NCI-H187 (cell line): Measurements from ENCODE around the gene FHAD1.
A peak's percentile ranks its signal among the peaks of the same experiment; 100 is the strongest.

Experiments
- DNase-seq, 2 experiments: peaks; one replicate each; lab custom pipeline; 2025; lab: John Stamatoyannopoulos, UW

The FHAD1 gene

DNA sequence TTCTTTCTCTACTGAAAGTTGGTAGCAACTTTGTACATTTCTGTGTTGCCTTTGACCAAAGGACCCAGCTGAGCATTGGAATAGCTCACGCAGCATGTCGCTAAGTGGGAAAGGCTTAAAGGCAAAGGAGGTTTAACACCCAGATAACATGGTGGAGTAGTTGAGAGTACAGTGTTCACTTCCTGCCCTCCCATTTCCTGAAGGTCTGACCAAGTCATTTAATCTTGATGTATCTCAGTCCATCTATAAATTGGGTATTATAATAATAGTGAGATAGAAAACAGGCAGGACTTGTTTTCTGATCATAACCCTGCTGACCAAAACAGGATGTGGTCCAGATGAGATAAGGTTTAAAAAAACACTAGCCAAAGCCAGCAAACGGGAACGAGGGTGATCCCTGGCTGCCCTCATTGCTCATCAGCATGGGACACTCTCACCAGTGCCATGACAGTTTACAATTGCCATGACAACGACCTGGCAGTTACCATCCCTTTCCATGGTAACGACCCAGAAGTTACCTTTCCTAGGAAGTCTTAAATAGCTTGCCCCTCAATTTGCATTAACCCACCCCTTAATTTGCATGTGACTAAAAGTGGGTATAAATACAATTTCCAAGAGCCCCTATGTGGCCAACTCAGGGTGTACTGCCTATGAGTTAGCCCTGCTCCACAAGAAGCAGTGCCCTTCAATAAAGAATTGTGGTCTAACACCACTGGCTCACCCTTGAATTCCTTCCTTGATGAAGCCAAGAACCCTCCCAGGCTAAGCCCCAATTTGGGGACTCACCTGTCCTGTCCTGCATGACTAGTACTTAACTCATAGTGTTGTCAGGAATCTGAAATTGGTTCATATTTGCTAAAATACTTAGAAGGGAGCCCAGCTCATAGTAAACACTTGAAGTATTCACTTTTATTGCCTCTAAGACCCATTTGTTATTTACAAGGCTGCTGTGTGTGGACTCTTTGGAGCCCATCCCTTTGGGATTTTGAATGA, 28.4 kb upstream of the FHAD1 start:
- no peak for DNase-seq

DNA sequence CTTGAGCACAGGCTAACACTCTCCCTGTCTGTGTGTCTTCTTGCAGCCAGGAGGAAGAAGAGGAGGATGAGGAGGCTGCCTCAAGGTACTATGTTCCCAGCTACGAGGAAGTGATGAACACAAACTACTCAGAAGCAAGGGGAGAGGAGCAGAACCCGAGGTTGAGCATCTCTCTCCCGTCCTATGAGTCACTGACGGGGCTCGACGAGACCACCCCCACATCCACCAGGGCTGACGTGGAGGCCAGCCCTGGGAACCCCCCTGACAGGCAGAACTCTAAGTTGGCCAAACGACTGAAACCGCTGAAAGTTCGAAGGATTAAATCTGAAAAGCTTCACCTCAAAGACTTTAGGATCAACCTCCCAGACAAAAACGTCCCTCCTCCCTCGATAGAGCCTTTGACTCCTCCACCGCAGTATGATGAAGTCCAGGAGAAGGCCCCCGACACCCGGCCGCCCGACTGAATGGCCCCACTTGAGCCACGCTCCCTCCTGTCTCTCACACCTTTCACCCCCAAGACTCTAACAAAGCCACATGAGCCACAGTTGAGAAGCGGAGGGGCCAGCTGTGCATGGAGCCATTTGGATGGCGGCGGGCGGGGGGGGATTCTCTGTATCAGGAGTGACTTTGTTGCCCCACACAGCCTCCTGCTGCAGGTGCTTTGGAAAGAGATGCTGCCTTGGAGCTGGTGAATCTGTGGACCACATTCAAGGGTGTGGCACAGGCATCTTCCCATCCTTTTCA, 27.6 kb upstream of the FHAD1 start:
- DNase-seq: no peak

DNA sequence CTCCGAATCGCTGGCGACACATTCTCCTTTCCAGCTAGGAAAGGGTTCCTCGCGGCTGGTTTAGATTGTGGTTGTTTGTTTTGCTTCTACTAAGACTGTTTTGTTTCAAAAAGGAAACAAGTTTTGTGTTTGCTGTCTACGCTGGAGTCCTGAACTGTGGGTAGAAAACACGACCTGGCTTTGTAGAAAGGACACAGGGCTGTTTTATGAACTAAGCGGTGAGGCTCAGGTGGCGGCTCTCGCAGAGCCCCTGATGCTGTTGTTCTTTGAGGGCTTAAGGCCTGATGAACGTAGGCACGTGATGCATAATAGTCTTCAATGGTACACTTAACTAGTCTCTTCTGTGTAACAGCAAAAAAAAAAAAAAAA, 27.0 kb upstream of the FHAD1 start:
- no peak for DNase-seq

DNA sequence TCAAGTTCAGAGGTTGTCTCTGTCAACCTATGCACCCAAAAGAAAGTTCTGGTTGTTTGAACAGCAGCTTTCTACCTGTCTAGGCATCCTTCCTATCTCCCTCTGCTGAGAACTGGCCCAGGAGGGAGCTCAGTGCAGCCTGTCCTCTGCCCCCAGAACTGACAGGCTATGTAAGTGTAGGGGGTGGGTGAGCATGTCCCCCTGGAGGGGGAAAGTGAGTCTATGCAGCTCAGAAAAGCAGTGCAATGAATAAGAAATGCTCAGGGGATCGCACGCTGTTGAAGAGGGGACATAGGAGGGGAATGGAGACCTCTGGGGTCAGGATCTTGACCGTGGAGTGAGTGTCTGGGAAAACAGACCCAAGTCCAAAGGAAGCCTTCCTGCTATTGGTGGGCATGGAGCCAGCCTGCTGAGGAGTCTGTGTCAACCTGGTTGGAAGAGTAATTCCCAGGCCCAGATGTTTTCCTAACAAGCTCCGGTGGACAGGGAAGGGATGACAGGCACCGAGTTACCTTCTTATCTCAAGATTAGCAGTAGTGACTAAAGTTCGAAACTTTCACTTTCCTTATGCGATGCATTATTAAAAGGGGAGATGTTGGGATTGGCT, 26.1 kb upstream of the FHAD1 start:
- DNase-seq: no peak

DNA sequence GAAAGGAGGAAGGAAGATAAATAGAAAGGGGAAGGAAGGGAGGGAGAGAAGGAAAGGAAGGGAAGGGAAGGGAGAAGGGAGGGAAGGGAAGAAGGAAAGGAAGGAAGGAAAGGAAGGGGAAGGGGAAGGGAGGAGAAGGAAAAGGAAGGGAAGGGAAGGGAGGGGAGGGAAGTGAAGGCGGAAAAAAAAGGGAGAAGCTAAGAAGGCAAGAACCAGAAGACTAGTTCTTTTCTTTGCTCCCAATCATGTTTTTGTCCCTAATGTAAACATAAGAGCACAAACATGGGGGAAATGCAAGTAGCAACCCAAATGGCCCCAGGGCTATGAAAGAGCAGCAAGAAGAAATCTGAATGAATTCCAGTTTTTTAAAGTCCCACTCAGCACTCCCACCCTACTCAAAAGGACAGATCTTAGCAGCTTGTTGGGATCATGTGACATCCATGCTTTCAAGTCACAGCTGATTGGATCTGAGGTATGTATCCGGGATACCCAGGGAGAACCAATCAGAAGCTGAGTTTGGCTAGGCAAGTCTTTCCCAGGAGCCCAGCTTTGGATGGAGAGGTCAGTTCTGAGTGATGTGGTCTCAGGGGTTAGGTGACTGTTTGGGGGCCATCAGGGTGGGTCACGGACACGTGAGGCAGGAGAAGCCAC, 24.2 kb upstream of the FHAD1 start:
- DNase-seq: no peak

DNA sequence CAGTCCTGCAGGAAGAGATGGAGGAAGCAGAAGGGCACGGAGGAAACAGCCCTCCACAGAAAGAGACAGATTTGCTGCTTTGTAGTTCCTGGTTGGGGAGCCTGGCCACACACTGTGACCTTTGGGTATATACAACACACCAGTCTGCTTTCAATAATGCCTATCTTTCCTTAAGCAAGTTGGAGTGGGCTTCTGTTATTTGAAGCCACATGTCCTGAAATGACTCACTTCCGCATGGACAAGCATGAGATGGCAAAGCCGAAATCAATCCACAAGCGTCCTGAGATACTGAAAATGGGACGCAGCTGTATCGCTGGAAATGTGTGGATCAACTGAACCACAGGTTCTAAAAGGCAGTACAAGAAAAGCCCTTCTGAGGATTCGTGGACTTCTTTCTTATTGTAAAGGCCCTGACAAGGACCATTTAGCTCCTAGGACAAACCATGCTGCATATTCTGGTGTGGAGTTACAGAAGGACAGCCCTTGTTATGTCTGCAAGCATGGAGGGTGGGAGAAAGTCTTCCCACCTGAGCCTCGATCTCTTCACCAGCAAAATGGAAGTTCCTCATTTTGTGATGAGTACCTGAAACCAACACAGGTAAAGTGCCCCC, 22.7 kb upstream of the FHAD1 start:
- DNase-seq: no peak

DNA sequence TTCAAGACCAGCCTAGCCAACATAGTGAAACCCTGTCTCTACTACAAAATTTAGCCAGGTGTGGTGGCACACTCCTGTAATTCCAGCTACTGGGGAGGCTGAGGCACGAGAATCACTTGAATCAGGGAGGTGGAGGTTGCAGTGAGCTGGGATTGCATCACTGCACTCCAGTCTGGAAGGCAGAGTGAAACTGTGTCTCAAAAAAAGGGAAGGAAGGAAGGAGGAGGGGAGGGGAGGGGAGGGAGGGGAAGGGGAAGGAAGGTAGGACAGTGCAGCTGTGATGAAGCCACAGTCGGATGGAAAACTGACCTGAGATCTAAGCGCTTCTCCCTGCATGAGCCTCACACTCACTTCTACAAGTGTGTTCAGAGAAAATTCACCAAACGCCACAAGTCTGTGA, 22.0 kb upstream of the FHAD1 start:
- no peak for DNase-seq

DNA sequence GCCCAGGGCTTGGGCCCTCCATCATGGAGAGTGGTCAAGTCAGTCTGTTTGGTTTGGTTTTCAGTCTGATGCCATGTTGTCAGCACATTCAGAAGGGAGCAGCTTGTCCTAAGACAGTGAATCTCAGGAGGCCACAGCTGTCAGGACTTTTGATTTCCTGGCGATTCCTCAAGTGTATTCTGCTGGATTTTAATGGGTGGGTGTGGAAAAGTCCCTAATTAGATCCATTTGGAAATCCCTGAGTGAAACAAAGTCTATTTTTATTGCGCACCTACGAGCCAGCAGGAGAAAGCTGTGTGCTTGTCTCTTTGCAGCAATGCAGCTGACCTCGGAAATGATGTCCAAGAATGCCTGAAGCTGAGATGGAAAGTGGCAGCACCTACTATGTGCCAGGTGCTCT, 21.6 kb upstream of the FHAD1 start:
- DNase-seq: no peak

DNA sequence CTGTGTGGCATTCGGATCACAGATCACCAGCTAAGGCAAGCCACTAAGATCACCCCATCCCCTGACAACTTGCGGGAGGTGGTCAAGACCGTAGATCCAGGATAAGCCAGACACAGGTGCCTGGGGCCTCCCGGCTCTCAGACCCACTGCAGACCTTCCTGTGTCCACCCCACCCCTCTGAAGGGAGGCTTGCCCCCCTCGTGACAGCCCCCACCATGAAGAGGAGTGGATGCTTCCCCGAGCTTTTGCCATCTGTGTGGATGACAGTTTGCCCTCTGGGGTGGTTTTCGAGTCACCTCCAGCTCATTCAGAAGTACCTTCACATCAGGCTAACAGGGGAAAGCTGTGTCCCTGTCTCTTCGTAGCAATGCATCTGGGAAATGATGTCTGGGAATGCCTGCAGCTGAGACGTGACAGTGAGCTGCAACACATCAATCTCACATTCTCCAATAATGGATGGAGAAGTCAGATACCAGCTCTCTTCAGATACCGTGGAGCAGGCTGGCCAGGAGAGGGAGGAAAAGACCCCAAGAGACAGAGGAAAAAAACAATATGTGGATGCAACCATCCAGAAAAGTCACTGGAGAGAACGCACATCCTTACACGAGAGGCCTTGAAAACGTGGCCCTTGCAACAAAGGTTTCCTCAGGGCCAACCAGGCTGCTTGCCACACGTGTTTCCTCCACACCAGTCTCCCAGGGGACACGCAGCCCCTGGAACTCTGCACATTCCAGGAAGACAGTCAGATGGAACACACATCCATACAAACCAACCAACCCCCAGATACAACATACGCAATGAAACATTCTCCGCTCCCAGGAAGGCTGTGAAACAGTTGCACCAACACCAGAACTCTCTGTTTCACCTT, 20.4 kb upstream of the FHAD1 start:
- DNase-seq: no peak

DNA sequence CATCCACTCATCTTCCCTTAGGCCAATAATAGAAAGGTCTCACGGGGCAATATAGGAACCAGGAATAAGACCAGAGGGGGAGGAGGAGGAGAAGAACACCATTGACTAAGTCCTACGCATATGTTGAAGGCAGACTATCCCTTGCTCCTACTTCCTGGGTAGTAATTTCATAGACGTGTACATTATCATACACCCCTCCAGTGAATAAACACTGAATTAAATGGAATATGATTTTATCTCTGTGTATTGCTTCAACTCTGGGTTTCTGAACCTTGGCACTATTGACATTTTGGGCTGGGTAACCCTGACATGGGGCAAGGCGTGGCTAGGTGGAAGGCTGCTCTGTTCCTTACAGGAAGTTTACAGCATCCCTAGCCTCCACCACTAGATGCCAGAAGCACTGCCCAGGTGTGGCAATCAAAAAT, 17.3 kb upstream of the FHAD1 start:
- no peak for DNase-seq

DNA sequence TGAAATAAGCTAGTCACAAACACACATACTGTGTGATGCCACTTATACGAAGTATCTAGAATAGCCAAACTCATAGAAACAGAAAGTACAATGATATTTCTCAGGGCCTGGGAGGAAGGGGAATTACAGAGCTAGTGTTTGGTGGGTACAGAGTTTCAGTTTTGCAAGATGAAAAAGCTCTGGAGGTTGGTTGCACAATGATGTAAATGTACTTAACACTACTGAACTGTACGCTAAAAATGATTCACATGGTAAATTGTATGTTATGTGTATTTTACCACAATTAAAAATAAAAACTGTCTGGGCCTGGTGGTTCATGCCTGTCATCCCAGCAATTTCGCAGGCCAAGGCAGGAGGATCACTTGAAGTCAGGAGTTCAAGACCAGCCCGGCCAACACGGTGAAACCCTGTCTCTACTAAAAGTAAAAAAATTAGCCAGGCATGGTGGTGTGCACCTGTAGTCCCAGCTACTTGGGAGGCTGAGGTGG, 15.3 kb upstream of the FHAD1 start:
- no peak for DNase-seq

DNA sequence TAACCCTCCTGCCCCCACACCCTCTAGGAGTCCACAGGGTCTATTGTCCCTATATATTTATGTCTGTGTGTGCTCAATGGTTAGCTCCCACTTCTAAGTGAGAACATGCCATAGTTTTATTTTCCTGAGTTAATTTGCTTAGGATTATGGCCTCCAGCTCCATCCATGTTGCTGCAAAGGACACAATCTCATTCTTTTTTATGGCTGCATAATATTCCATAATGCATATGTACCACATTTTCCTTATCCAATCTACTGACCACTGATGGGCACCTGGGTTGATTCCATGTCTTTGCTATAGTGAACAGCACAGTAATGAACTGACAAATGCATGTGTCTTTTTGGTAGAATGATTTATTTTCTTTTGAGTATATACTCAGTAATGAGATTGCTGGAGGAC, 13.3 kb upstream of the FHAD1 start:
- DNase-seq: no peak

DNA sequence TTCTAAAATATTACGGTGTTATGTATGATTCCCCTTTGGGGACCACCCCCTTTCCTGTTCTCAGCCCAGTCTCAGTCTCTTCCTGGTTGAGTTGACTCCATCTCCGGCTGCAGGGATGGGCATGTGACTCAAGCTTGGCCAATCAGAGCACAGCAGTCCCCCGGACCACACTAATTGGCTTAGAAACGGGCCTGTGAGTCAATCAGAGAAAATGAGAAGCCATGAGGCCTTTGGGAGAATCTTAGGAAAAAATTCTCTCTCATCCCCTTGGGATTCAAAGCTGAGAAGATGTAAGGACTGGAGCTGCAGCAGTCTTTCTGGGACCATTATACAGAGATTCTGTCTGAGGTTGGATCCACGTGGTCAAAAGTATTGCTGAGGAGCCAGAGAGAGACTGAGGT, 10.7 kb upstream of the FHAD1 start:
- no peak for DNase-seq

DNA sequence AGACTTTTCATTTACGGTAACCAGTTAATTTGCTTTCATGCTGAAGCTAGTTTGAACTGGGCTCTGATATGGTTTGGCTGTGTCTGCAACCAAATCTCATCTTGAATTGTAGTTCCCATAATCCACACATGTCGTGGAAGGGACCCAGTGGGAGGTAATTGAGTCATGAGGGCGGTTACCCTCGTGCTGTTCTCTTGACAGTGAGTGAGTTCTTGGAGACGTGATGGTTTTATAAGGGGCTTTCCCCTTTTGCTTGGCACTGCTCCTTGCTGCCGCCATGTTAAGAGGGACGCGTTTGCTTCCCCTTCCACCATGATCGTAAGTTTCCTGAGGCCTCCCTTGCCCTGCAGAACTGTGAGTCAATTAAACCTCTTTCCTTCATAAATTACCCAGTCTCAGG, 10.3 kb upstream of the FHAD1 start:
- DNase-seq: no peak

DNA sequence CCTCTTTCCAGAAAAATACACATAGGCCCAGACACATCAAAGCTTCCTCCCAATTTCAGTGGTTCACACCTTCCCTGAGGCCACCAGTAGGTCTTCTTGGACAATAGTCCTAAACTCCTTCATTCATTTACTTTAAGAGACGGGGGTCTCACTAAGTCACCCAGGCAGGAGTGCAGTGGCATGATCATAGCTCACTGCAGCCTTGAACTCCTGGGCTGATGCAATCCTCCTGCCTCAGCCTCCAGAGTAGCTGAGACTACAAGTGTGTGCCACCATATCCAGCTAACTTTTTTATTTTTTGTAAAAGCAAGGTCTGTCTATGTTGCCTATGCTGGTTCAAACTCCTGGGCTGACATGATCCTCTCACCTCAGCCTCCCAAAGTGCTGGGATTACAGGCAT, 8.2 kb upstream of the FHAD1 start:
- DNase-seq: no peak

DNA sequence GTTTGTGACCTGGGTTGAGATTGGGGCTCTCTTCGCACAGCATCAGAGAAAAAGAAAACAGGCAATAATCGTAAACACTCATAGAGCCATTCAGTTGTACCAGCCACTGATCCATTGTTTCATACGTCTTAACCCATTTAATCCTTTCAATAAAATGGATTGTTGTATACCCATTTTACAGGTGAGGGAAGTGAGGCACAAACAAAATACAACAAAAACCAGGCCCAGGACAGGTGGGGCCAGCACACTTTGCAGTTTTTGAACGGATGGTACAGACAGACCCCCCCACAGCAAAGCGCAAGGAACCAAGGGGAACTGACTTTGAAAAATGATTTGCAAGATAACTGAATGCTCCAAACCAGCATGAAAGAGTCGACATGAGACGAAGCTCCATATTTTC, 4.3 kb upstream of the FHAD1 start:
- no peak for DNase-seq

DNA sequence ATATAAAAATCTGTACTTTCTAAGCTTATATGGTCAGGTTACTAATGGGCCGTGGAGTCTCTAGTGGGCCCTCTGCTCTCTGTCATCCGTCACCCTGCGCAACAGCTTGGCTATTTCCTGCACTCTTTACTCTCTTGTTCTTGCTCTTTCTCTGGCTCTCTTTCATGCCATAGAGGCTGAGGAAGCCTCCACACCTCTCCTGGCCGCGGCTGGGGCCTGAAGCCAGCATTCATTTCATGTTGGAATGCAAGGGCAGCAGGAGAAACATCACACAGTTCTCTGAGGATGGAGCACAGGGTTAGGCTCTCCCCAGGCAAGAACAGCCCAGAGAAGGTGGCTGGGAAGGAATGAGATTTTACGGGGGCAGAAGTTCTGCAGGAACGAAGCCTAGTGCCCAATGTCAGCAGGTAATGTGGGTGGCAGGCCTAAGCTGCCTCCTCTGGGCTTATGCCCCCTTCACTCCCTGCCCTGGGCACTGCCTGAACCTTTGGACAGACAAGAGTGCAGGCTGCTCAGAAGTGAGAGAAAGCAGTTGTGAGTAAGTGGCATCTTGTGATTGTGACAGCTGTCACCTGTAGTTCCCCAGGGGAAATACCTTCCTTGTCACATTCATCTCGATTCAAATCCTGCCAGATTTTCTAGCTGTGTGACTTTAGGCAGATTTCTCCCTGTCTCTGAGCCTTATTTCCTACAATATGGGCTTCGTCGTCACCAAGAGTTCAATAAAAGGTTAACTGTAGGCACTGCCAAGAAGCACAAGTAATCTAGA, 3.6 kb upstream of the FHAD1 start:
- DNase-seq: peak; percentile 5 to 6

DNA sequence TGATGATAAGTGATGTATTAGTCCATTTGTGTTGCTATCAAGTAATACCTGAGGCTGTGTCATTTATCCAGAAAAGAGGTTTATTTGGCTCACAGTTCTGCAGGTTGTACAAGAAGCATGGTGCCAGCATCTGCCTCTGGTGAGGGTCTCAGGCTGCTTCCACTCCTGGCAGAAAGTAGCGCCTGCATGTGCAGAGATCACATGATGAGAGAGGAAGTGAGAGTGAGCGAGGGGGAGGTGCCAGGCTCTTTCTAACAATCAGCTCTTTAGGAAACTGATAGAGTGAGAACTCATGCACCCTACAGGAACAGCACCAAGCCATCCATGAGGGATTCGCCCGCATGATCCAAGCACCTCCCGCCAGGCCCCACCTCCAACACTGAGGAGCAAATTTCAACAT, 2.2 kb upstream of the FHAD1 start:
- DNase-seq: no peak

DNA sequence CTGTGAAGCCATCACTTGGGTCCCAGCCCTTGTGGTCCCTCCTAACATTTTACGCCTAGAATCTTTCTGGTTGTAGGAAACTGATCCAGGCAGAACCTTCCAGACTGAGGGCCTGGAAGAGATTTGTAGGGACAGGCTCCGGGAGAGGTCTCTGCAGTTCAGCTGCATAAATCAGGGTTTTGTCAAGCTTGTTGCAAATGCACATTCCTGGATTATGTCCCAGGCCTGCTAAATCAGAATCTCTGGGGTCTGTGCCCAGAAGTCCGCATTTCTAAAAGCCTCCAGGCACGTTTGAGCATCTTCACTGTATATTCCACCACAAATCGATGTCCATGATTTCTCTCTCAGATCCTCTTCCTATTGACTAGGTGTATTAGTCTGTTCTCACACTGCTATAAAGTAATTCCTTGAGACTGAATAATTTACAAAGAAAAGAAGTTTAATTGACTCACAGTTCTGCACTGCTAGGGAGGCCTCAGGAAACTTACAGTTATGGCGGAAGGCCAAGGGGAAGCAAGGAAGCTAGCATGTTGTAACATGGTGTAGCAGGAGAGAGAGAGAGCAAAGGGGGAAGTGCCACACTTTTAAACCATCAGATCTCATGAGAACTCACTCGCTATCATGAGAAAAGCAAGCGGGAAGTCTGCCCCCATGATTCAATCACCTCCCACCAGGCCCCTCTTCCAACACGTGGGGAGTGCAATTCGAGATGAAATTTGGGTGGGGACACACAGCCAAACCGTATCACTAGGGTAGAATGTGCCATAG, 1.2 kb upstream of the FHAD1 start:
- no peak for DNase-seq
